SIG-M5 treated with dmso at 0.1 percent for 504 hours (cell line): ENCODE results near the gene SMG5.
"Not testable (repeated sequence)": the region's sequence is repeated elsewhere in the genome, so short reads cannot be mapped to it uniquely, and the experiment has no call there.

ENCODE experiments used
- DNase-seq: peaks from one replicate; lab custom pipeline; 2025; ENCODE audit not compliant: unreplicated experiment; lab: John Stamatoyannopoulos, UW

The SMG5 gene

GRCh38 chr1:156216361-156217086, 66.1 kb downstream of the SMG5 start:
- not testable (repeated sequence) for DNase-seq

GRCh38 chr1:156214024-156214748, 68.4 kb downstream of the SMG5 start:
- peak; percentile 21 for DNase-seq

GRCh38 chr1:156213644-156213966, 69.0 kb downstream of the SMG5 start:
- DNase-seq: no peak

GRCh38 chr1:156212833-156213643, 69.6 kb downstream of the SMG5 start, which contains the start of gene PMF1:
Gene PMF1, plus strand, starts transcription at chr1:156213007. Its CDS starts 9 bp downstream, at chr1:156213016.
- peak; percentile 99 for DNase-seq

GRCh38 chr1:156212130-156212529, 70.5 kb downstream of the SMG5 start:
- DNase-seq: no peak

GRCh38 chr1:156211243-156211642, 71.4 kb downstream of the SMG5 start:
- DNase-seq: no peak

- DNase-seq: no peak
Measured at GRCh38 chr1:156204686-156205085, 77.9 kb downstream of the SMG5 start.

GRCh38 chr1:156203331-156203730, 79.3 kb downstream of the SMG5 start:
- DNase-seq: no peak

- no peak for DNase-seq
Measured at GRCh38 chr1:156200044-156200443, 82.6 kb downstream of the SMG5 start.
